Adrenal gland (tissue), 12 donors: ENCODE measurements around the gene PRR15. TPM values are rescaled to one million over a fixed set of nuclear protein-coding genes. Genes with fewer than 3 reads are reported as not detected.

Source experiments
- DNase-seq, 7 donors: peaks; one replicate each; pipeline ENCODE4 v3.0.0-alpha.2; 2019 to 2020
- H3K27ac ChIP-seq, 5 donors: fragments of 200-600 bp; sonication (generic) in 4 of 5; 1 replicate in 3 of 5; 2 replicates in 2 of 5; pipeline versions ENCODE4 v1.5.1 to v1.8.0; 2016 to 2020; ENCODE audit warnings: mild to moderate bottlenecking in 1 of 5
- H3K27me3 ChIP-seq: fragments of 200-600 bp; 2 replicates; pipeline ENCODE4 v1.8.0; 2021
- H3K36me3 ChIP-seq, 2 donors: fragments of 200-600 bp; replicated peaks in 1 of 2; 1 replicate in 1 of 2; 2 replicates in 1 of 2; pipeline versions ENCODE4 v1.5.1 to v1.8.0; 2018 to 2022
- H3K4me1 ChIP-seq, 2 donors: fragments of 200-600 bp; replicated peaks in 1 of 2; 1 replicate in 1 of 2; 2 replicates in 1 of 2; pipeline versions ENCODE4 v1.5.1 to v1.8.0; 2018 to 2021
- H3K4me3 ChIP-seq, 4 donors: fragments of 200-600 bp; sonication (generic) in 3 of 4; one replicate each; pipeline ENCODE4 v1.5.1; 2016 to 2018
- H3K9me3 ChIP-seq, 3 donors: fragments of 200-600 bp; sonication (generic) in 1 of 3; replicated peaks in 1 of 3; 1 replicate in 2 of 3; 2 replicates in 1 of 3; pipeline versions ENCODE4 v1.5.1 to v1.8.0; 2016 to 2021
- POLR2A ChIP-seq, 2 donors: fragments of 450-650 bp; IDR thresholded peaks; one replicate each; pipeline ENCODE4 v1.6.1; 2017; ENCODE audit warnings: antibody characterized with exemption in 2 of 2, mild to moderate bottlenecking in 2 of 2, moderate library complexity in 1 of 2
- WGBS, 4 donors: extraction: QIAGEN DNeasy Blood & Tissue Kit in 2 of 4; methylation state at CpG; one replicate each; pipeline versions ENCODE4 v1.1.5 to v1.1.7; 2013 to 2017; 5-methylcytosine and 5-hydroxymethylcytosine counted together
- intact Hi-C, 2 donors: fragments of 100-400 bp; cut with DNase I; formaldehyde crosslinking; loops; one replicate each; pipeline versions ENCODE4 v1.14.1 to v1.15.0; 2022 to 2023
- polyA plus RNA-seq, 3 donors: library from polyadenylated mRNA; stranded (reverse); fragments of 200-250 nt in 2 of 3; fragments of 350-450 nt in 1 of 3; fragmentation: Illumina TruSeq in 1 of 3; extraction: RNeasy Lipid Tissue Mini Kit (QIAGEN cat#74804) in 1 of 3; gene quantifications; one replicate each; pipeline ENCODE4 v1.2.3, GENCODE V29; 2013 to 2014
- total RNA-seq, 9 donors: library from RNA; depleted of rRNA in 4 of 9; stranded (reverse); fragments of >200 nt in 4 of 9; fragments of 120-200 nt in 1 of 9; fragmentation: NEBNext Ultra II Directional in 1 of 9; extraction: Animal tissue kit (Norgen Biotek cat#: 25700) in 1 of 9; gene quantifications; one replicate each; pipeline versions ENCODE4 v1.1.0 to v1.2.4, GENCODE V29; 2013 to 2023
- TF ChIP-seq, protein P1 (sequence below), 6 experiments: fragments of 450-650 bp in 4 of 6; fragments of 200-600 bp in 2 of 6; sonication (generic) in 1 of 6; IDR thresholded peaks; 1 replicate in 5 of 6; 2 replicates in 1 of 6; pipeline versions ENCODE4 v1.5.1 to v1.8.0; 2016 to 2021; ENCODE audit warnings: antibody characterized with exemption in 6 of 6, mild to moderate bottlenecking in 2 of 6, moderate library complexity in 1 of 6
- donor health status: healthy with polysubstance abuse.
- donor health status: Bipolar disorder and iron deficiency.
- donor health status: DM: yes; HTN: yes; CAD: no.
- donor health status: DM: no; HTN: no; CAD: no.
- donor health status: DM: no; HTN: no; CAD: no.
- donor health status: DM: yes; HTN: yes; CAD: no.

The PRR15 gene
- total and polyA plus RNA-seq, 12 donors = 0.26 to 9.0 (median 1.1) TPM

GRCh38 chr7:29593459-29593858 lies 29.8 kb downstream of the PRR15 start:
- DNase-seq = no peak

GRCh38 chr7:29596593-29597178 lies 33.1 kb downstream of the PRR15 start:
- 74 to 84% (median 76%) methylated on average over 3 of the region's 3 CpGs for WGBS, 4 donors
- TF ChIP-seq, protein P1, sequence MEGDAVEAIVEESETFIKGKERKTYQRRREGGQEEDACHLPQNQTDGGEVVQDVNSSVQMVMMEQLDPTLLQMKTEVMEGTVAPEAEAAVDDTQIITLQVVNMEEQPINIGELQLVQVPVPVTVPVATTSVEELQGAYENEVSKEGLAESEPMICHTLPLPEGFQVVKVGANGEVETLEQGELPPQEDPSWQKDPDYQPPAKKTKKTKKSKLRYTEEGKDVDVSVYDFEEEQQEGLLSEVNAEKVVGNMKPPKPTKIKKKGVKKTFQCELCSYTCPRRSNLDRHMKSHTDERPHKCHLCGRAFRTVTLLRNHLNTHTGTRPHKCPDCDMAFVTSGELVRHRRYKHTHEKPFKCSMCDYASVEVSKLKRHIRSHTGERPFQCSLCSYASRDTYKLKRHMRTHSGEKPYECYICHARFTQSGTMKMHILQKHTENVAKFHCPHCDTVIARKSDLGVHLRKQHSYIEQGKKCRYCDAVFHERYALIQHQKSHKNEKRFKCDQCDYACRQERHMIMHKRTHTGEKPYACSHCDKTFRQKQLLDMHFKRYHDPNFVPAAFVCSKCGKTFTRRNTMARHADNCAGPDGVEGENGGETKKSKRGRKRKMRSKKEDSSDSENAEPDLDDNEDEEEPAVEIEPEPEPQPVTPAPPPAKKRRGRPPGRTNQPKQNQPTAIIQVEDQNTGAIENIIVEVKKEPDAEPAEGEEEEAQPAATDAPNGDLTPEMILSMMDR (IDR thresholded peaks at IDR 0.05) = no peak
- no peak for TF ChIP-seq POLR2A (IDR thresholded peaks at IDR 0.05)
- Histone ChIP-seq H3K36me3 (no peaks in the 10 kb centered on the region), H3K9me3 (no peaks in the 10 kb centered on the region), H3K27ac (peak overlapping the region in 1 of 5 donors; percentile 39), H3K4me1 (no peaks in the 10 kb centered on the region), H3K27me3 (no peaks in the 10 kb centered on the region), H3K4me3 (no peak overlapping the region)
- intact Hi-C loops = no loop called here
- no peak for DNase-seq

More at GRCh38 chr7:29593459-29593858, 29.8 kb downstream of the PRR15 start:
- H3K9me3 ChIP-seq = no peaks in the 10 kb centered on the region
- no peaks in the 10 kb centered on the region for H3K4me1 ChIP-seq
- H3K27me3 ChIP-seq = no peaks in the 10 kb centered on the region
- H3K27ac ChIP-seq = no peak overlapping the region
- TF ChIP-seq POLR2A (IDR thresholded peaks at IDR 0.05) = no peak
- TF ChIP-seq, protein P1 (IDR thresholded peaks at IDR 0.05) = no peak
- intact Hi-C loops = no loop called here
- H3K36me3 ChIP-seq = no peaks in the 10 kb centered on the region
- H3K4me3 ChIP-seq = no peak overlapping the region

- no peaks in the 10 kb centered on the region for H3K36me3 ChIP-seq
- no peaks in the 10 kb centered on the region for H3K4me1 ChIP-seq
- intact Hi-C loops = no loop called here
- TF ChIP-seq, protein P1 (IDR thresholded peaks at IDR 0.05) = no peak
- no peak for TF ChIP-seq POLR2A (IDR thresholded peaks at IDR 0.05)
- DNase-seq = no peak
- no peaks in the 10 kb centered on the region for H3K27me3 ChIP-seq
- 93 to 100% (median 97%) methylated on average over 2 of the region's 2 CpGs for WGBS, 4 donors
- no peaks in the 10 kb centered on the region for H3K9me3 ChIP-seq
- H3K4me3 ChIP-seq = no peak overlapping the region
- peak overlapping the region in 1 of 5 donors; percentile 57 for H3K27ac ChIP-seq
Observed at GRCh38 chr7:29597266-29597665, 33.6 kb downstream of the PRR15 start.

DNA sequence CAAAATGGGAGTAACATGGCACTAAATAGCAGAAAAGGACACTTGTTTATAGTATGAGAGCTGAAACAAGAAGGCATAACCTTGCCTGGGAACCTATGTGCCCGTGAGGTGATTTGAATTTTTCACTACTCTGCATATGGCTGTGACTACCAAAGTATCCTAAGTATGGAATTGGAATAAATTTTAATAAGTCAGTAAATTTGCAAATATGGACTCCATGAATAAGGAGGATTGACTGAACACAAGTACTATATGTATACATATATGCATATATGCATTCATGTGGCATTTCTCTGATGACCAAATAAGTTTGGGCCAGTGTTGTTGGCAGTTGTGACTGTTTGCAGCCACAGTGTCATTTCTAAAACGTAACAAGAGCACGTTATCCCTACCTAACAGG lies 34.5 kb downstream of the PRR15 start:
- H3K27me3 ChIP-seq = no peaks in the 10 kb centered on the region
- no peaks in the 10 kb centered on the region for H3K36me3 ChIP-seq
- TF ChIP-seq, protein P1 (IDR thresholded peaks at IDR 0.05) = no peak
- no peak for TF ChIP-seq POLR2A (IDR thresholded peaks at IDR 0.05)
- WGBS, 4 donors = 90 to 96% (median 91%) methylated on average over 3 of the region's 3 CpGs
- intact Hi-C loops = no loop called here
- DNase-seq = no peak
- H3K4me3 ChIP-seq = no peak overlapping the region
- H3K4me1 ChIP-seq = no peaks in the 10 kb centered on the region
- no peak overlapping the region for H3K27ac ChIP-seq
- no peaks in the 10 kb centered on the region for H3K9me3 ChIP-seq
